B cell (primary cell): Measurements from ENCODE around the gene DHRS11.

Source experiments
- EZH2 ChIP-seq: IDR thresholded peaks from 2 replicates; pipeline ENCODE4 v1.6.1; 2012; ENCODE audit warnings: borderline replicate concordance, low read depth, mild to moderate bottlenecking, moderate library complexity, low read length; ENCODE audit not compliant: insufficient read depth, poor library complexity, severe bottlenecking
- TF ChIP-seq, protein P1 (sequence below): fragments of 200-600 bp; IDR thresholded peaks from one replicate; pipeline ENCODE4 v1.8.0; 2022; ENCODE audit warnings: antibody characterized with exemption, mild to moderate bottlenecking

DNA sequence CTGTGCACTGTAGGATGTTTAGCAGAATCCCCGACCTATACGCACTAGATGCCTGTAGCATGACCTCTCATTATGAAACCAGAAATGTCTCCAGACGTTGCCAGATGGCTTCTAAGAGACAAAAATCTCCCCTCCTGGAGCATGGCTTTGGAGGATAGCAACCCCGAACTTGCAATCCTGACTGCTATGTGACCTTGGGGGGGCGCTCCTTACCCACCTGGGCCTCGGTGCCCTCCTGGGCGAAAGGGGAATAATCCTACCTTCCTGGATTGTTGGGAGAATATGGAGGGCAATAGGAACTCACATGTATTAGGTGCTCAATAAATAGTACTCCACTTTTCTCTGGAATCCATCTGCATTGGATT is 17.8 kb downstream of the DHRS11 start:
- no peak for TF ChIP-seq EZH2
- TF ChIP-seq, protein P1, sequence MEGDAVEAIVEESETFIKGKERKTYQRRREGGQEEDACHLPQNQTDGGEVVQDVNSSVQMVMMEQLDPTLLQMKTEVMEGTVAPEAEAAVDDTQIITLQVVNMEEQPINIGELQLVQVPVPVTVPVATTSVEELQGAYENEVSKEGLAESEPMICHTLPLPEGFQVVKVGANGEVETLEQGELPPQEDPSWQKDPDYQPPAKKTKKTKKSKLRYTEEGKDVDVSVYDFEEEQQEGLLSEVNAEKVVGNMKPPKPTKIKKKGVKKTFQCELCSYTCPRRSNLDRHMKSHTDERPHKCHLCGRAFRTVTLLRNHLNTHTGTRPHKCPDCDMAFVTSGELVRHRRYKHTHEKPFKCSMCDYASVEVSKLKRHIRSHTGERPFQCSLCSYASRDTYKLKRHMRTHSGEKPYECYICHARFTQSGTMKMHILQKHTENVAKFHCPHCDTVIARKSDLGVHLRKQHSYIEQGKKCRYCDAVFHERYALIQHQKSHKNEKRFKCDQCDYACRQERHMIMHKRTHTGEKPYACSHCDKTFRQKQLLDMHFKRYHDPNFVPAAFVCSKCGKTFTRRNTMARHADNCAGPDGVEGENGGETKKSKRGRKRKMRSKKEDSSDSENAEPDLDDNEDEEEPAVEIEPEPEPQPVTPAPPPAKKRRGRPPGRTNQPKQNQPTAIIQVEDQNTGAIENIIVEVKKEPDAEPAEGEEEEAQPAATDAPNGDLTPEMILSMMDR: no peak
